Endodermal cell (in vitro differentiated cells): Measurements from ENCODE around the gene AKR1C2. TPM values are rescaled to one million over a fixed set of nuclear protein-coding genes. Genes with fewer than 3 reads are reported as not detected.
"Not testable (repeated sequence)": the region's sequence is repeated elsewhere in the genome, so short reads cannot be mapped to it uniquely, and the experiment has no call there.

ENCODE experiments used
- DNase-seq: peaks from one replicate; pipeline ENCODE4 v3.0.0-alpha.2; 2017
- H3K27ac ChIP-seq: 2 replicates; pipeline ENCODE4 v1.5.1; 2013; ENCODE audit warnings: mild to moderate bottlenecking, low read depth, low read length, moderate library complexity
- H3K27me3 ChIP-seq: 2 replicates; pipeline ENCODE4 v1.6.1; 2013; ENCODE audit warnings: mild to moderate bottlenecking, low read length, moderate library complexity; ENCODE audit not compliant: insufficient read depth, control insufficient read depth, poor library complexity, severe bottlenecking
- H3K36me3 ChIP-seq: 2 replicates; pipeline ENCODE4 v1.7.0; 2013; ENCODE audit warnings: mild to moderate bottlenecking, low read length, moderate library complexity; ENCODE audit not compliant: control insufficient read depth, insufficient read depth
- H3K4me1 ChIP-seq: one replicate; pipeline ENCODE4 v1.7.0; 2013; ENCODE audit warnings: low read length; ENCODE audit not compliant: control insufficient read depth, insufficient read depth
- H3K4me3 ChIP-seq: 2 replicates; pipeline ENCODE4 v1.5.1; 2013; ENCODE audit warnings: mild to moderate bottlenecking, low read length, moderate library complexity
- H3K9ac ChIP-seq: 2 replicates; pipeline ENCODE4 v1.6.1; 2013; ENCODE audit warnings: mild to moderate bottlenecking, low read length, moderate library complexity; ENCODE audit not compliant: poor library complexity, severe bottlenecking; ENCODE audit errors: extremely low read depth
- H3K9me3 ChIP-seq: 2 replicates; pipeline ENCODE4 v1.6.1; 2013; ENCODE audit warnings: mild to moderate bottlenecking, low read length, moderate library complexity; ENCODE audit not compliant: control insufficient read depth
- H3K27ac Mint-ChIP-seq: 2 replicates; pipeline ENCODE4 v1.8.0; 2020; ENCODE audit warnings: mixed read lengths
- H3K27me3 Mint-ChIP-seq: 2 replicates; pipeline ENCODE4 v1.8.0; 2021; ENCODE audit warnings: mild to moderate bottlenecking, mixed read lengths; ENCODE audit not compliant: insufficient read depth
- H3K36me3 Mint-ChIP-seq: 2 replicates; pipeline ENCODE4 v1.8.0; 2020; ENCODE audit warnings: low read depth, mixed read lengths
- H3K4me1 Mint-ChIP-seq: 2 replicates; pipeline ENCODE4 v1.8.0; 2020; ENCODE audit warnings: mixed read lengths
- H3K4me3 Mint-ChIP-seq: 2 replicates; pipeline ENCODE4 v1.8.0; 2020; ENCODE audit warnings: mild to moderate bottlenecking, moderate library complexity, mixed read lengths
- H3K9me3 Mint-ChIP-seq: 2 replicates; pipeline ENCODE4 v1.8.0; 2020; ENCODE audit warnings: mild to moderate bottlenecking, mixed read lengths
- WGBS, 2 experiments: methylation state at CpG; one replicate each; pipeline versions ENCODE4 v1.1.5 to v1.1.7; 2013; ENCODE audit warnings: missing lambda C conversion rate in 2 of 2, mixed read lengths in 1 of 2; ENCODE audit not compliant: insufficient coverage in 1 of 2, insufficient read length in 1 of 2; 5-methylcytosine and 5-hydroxymethylcytosine counted together
- total RNA-seq, 2 donors: library from RNA; stranded (reverse); fragmentation: NEBNext Ultra II Directional in 1 of 2; extraction: Animal tissue kit (Norgen Biotek cat#: 25700) in 1 of 2; gene quantifications; 2 replicates in 1 of 2; 3 replicates in 1 of 2; pipeline ENCODE4 v1.2.1, GENCODE V29; 2021
- TF ChIP-seq, protein P1 (sequence below): fragments of 200-600 bp; sonication (generic); conservative IDR thresholded peaks from 2 replicates; pipeline ENCODE4 v1.5.0; 2021; ENCODE audit warnings: antibody characterized with exemption, mild to moderate bottlenecking

AKR1C2 gene
- total RNA-seq, 2 donors from 2014 or later = 0.33 to 0.89 TPM

DNA sequence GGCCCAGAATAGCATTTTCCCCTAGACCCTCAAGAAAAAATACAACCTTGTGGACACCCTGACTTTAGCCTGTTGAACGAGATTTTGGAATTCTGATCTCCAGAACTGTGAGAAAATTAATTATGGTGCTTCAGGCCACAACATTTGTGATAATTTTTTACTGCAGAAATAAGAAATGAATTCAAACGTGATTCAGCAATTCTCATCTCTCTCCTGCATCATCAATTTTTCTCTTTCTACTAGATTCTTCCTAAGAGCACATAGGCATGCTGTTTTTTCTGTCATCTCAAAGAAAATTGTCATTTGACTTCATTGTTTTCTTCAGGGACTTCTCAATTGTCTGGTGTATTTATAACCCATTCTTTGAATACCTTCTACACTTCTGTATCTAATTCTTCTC, 8.9 kb upstream of the AKR1C2 start:
- Mint-ChIP-seq H3K36me3 (no peaks in the 10 kb centered on the region), H3K4me3 (no peak overlapping the region), H3K4me1 (peaks cover 8% of the 10 kb centered on the region), H3K27ac (no peak overlapping the region), H3K9me3 (no peaks in the 10 kb centered on the region), H3K27me3 (peaks cover 10% of the 10 kb centered on the region)
- no peak for DNase-seq
- WGBS, 2 experiments = 70 to 78% methylated on average over 1 to 2 of the region's 2 CpGs
- H3K9me3 ChIP-seq = no peaks in the 10 kb centered on the region
- no peak overlapping the region for H3K4me3 ChIP-seq
- no peak overlapping the region for H3K9ac ChIP-seq
- H3K4me1 ChIP-seq = no peaks in the 10 kb centered on the region
- H3K27ac ChIP-seq = no peak overlapping the region
- TF ChIP-seq, protein P1, sequence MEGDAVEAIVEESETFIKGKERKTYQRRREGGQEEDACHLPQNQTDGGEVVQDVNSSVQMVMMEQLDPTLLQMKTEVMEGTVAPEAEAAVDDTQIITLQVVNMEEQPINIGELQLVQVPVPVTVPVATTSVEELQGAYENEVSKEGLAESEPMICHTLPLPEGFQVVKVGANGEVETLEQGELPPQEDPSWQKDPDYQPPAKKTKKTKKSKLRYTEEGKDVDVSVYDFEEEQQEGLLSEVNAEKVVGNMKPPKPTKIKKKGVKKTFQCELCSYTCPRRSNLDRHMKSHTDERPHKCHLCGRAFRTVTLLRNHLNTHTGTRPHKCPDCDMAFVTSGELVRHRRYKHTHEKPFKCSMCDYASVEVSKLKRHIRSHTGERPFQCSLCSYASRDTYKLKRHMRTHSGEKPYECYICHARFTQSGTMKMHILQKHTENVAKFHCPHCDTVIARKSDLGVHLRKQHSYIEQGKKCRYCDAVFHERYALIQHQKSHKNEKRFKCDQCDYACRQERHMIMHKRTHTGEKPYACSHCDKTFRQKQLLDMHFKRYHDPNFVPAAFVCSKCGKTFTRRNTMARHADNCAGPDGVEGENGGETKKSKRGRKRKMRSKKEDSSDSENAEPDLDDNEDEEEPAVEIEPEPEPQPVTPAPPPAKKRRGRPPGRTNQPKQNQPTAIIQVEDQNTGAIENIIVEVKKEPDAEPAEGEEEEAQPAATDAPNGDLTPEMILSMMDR = no peak
- no peaks in the 10 kb centered on the region for H3K36me3 ChIP-seq
- peaks cover 4% of the 10 kb centered on the region for H3K27me3 ChIP-seq

DNA sequence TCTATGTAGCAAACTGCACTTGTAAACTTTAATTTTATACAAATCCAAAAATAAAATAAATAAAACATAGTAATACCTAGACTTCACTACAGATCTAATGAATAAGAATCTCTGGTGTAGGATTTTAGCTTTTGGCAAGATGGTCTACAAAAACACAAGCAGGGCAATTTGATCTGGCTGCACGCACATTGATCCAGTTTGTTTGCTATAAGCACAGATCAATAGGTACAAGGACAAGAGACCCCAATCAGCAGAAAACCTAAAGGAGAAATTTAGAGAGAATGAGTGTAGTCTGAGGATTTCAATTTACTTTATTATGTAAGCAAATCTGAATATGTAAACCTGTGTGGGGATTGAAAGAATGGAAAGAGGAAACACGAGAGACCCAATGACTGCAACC, 7.7 kb upstream of the AKR1C2 start:
- not testable (repeated sequence) for H3K36me3 Mint-ChIP-seq, H3K4me1 ChIP-seq, H3K9ac ChIP-seq, H3K27ac ChIP-seq, H3K9me3 Mint-ChIP-seq, H3K36me3 ChIP-seq, H3K9me3 ChIP-seq, H3K4me1 Mint-ChIP-seq, H3K4me3 Mint-ChIP-seq, H3K27ac Mint-ChIP-seq, H3K27me3 ChIP-seq, DNase-seq, H3K4me3 ChIP-seq, H3K27me3 Mint-ChIP-seq
- WGBS, 2 experiments = 91 to 95% methylated on average over 1 to 2 of the region's 2 CpGs

DNA sequence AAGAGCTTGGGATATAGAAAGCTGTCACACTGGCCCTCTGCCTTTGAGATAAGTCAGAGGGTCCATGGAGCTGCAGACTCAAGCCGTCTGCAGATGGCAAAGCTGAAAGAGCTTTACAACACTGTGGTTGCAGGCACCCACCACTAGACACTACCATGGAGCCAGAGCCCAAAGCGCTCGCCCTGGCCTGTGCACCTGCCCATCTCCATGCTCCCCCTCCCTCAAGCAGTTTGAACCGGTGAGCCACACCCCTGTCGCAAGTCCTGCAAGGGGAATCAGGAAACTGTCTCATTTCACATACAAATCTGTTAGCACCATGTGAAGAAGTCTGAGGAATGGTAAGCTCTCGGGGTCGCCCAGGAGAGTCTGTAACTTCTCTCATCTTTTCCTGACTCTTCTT, 6.4 kb upstream of the AKR1C2 start:
- H3K36me3 Mint-ChIP-seq = not testable (repeated sequence)
- 73 to 100% methylated on average over 1 to 4 of the region's 7 CpGs for WGBS, 2 experiments

DNA sequence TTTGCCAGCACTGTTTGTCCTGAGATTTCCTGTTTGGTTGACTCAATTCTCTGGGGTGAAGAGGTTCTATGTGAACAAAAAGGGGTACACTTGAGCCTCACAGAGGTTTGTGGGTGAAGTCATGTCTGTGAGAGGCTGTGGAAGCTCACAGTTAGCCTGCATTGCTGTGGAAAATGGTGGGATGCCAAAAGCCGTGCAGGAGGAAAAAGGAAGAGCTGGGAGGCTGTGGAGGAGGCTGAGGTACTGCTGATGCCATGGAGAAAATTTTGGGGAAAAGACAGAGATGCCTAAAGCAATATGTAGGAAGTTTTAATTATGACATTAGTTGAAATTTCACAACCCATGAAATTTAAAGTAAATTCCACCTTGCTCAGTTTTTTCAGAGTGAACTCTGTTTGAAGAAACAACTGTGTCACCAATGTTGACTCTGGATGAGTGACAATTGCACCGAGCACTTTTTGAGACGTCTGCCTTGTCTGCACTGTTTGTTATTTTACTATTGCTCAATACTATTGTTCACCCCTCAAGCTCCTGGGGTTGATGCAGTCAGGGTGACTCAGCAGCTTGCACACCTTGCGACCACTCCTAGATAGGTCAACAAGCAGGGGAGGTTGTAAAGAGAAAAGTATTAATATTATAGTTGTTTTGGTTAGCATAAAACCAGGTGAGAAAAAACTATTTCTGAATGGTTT, 5.3 kb upstream of the AKR1C2 start:
- not testable (repeated sequence) for DNase-seq, H3K9me3 Mint-ChIP-seq, H3K4me3 ChIP-seq, H3K36me3 Mint-ChIP-seq, H3K36me3 ChIP-seq, H3K27me3 Mint-ChIP-seq, H3K9ac ChIP-seq, H3K4me1 ChIP-seq, H3K4me1 Mint-ChIP-seq, H3K27ac ChIP-seq, H3K4me3 Mint-ChIP-seq, H3K27me3 ChIP-seq, H3K9me3 ChIP-seq, H3K27ac Mint-ChIP-seq
- 94 to 96% methylated on average over 3 to 4 of the region's 4 CpGs for WGBS, 2 experiments

More for the DNA sequence above, 6.4 kb upstream of the AKR1C2 start:
- not testable (repeated sequence) for H3K9me3 Mint-ChIP-seq, H3K27ac Mint-ChIP-seq, H3K27ac ChIP-seq, H3K4me3 Mint-ChIP-seq, H3K27me3 ChIP-seq, H3K9me3 ChIP-seq, H3K4me1 ChIP-seq, H3K27me3 Mint-ChIP-seq, H3K9ac ChIP-seq, H3K36me3 ChIP-seq, H3K4me3 ChIP-seq, H3K4me1 Mint-ChIP-seq, DNase-seq

DNA sequence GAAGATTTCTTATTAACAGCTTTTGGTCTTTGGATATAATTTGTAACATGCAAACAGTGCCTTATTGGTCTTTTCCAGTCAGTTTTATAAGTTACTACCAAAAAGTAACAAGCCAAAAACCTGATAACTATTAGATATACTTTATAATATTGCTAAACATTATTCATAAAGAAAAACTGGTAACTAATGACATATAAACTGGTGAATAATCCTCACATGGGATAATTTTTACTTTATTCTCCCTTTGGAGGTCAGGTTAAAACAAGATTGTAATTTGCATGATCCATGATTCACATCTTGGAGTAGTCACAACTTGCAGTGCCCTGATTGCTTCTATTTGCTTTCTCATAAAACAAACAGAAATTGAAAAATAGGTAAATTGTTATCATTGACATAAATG, 844 bp upstream of the AKR1C2 start:
- not testable (repeated sequence) for H3K27me3 Mint-ChIP-seq, H3K27ac Mint-ChIP-seq

DNA sequence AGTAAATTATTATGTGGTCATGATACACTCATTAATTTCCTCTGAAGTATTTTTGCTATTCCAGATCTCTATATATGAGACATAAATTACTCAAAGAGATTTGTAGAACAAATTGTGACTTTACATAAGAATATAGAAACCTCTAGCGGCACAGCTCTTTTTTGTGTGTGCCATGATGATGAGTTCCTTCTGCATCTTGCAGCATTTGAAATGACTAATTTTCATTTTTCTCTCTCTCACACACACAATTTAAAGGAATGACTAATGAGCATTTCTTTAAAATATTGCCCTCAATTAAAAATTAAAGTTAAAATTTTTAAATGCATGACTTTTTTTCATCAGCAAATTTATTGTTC, 351 bp upstream of the AKR1C2 start:
- H3K27me3 Mint-ChIP-seq, H3K4me3 ChIP-seq, H3K36me3 ChIP-seq, H3K9ac ChIP-seq, DNase-seq, H3K27ac Mint-ChIP-seq, H3K4me1 ChIP-seq, H3K27me3 ChIP-seq, H3K27ac ChIP-seq, H3K9me3 Mint-ChIP-seq, H3K4me1 Mint-ChIP-seq, H3K9me3 ChIP-seq, H3K4me3 Mint-ChIP-seq, H3K36me3 Mint-ChIP-seq: not testable (repeated sequence)
- WGBS, 2 experiments = 0% methylated on average over 1 of the region's 1 CpG; no CpG with 5 or more reads in 1 of the 2 experiments

More for the DNA sequence above, 844 bp upstream of the AKR1C2 start:
- not testable (repeated sequence) for H3K36me3 ChIP-seq, H3K27me3 ChIP-seq, H3K4me3 ChIP-seq, H3K4me1 ChIP-seq, H3K36me3 Mint-ChIP-seq, H3K9me3 Mint-ChIP-seq, H3K9me3 ChIP-seq, H3K9ac ChIP-seq, H3K27ac ChIP-seq, DNase-seq, H3K4me3 Mint-ChIP-seq, H3K4me1 Mint-ChIP-seq
